Natural killer cell (primary cell): ENCODE data around the gene MBP. TPM values are rescaled to one million over a fixed set of nuclear protein-coding genes. Genes with fewer than 3 reads are reported as not detected.
A peak's percentile ranks its signal among the peaks of the same experiment; 100 is the strongest.

Experiments used
- ATAC-seq, 3 donors: fragments of 150-1000 bp in 2 of 3; fragments of 200-7000 bp in 1 of 3; cut with Tn5 transposase; 1 replicate in 1 of 3; 2 replicates in 2 of 3; pipeline ENCODE4 v1.10.0; 2021; ENCODE audit warnings: mild to moderate bottlenecking in 2 of 3, moderate library complexity in 2 of 3
- DNase-seq, 2 donors: peaks; one replicate each; pipeline versions ENCODE4 v3.0.0 to v3.0.0-alpha.2; 2013 to 2021; ENCODE audit warnings: mixed read lengths in 1 of 2
- H3K27ac ChIP-seq: one replicate; pipeline ENCODE4 v1.5.1; 2013; ENCODE audit warnings: mild to moderate bottlenecking, low read length
- H3K27me3 ChIP-seq: one replicate; pipeline ENCODE4 v1.6.1; 2013; ENCODE audit warnings: low read length; ENCODE audit not compliant: control insufficient read depth, insufficient read depth
- H3K36me3 ChIP-seq: one replicate; pipeline ENCODE4 v1.6.1; 2013; ENCODE audit warnings: low read length; ENCODE audit not compliant: control insufficient read depth, insufficient read depth
- H3K4me1 ChIP-seq: one replicate; pipeline ENCODE4 v1.6.1; 2013; ENCODE audit warnings: low read length; ENCODE audit not compliant: control insufficient read depth, insufficient read depth
- H3K4me3 ChIP-seq: one replicate; pipeline ENCODE4 v1.5.1; 2013; ENCODE audit warnings: low read length
- H3K9me3 ChIP-seq: one replicate; pipeline ENCODE4 v1.6.1; 2013; ENCODE audit warnings: low read length; ENCODE audit not compliant: control insufficient read depth, insufficient read depth
- H3K27ac Mint-ChIP-seq, 2 donors: one replicate each; pipeline ENCODE4 v1.8.0; 2022; ENCODE audit warnings: mild to moderate bottlenecking in 2 of 2, mixed read lengths in 2 of 2, moderate library complexity in 1 of 2
- H3K27me3 Mint-ChIP-seq, 2 donors: one replicate each; pipeline ENCODE4 v1.8.0; 2022; ENCODE audit warnings: low read depth in 2 of 2, mixed read lengths in 2 of 2
- H3K36me3 Mint-ChIP-seq: one replicate; pipeline ENCODE4 v1.8.0; 2022; ENCODE audit warnings: mixed read lengths
- H3K4me1 Mint-ChIP-seq, 2 donors: one replicate each; pipeline ENCODE4 v1.8.0; 2022; ENCODE audit warnings: mixed read lengths in 2 of 2
- H3K4me3 Mint-ChIP-seq: one replicate; pipeline ENCODE4 v1.8.0; 2022; ENCODE audit warnings: mild to moderate bottlenecking, moderate library complexity, mixed read lengths
- H3K9me3 Mint-ChIP-seq, 2 donors: one replicate each; pipeline ENCODE4 v1.8.0; 2022; ENCODE audit warnings: mixed read lengths in 2 of 2
- WGBS: methylation state at CpG from one replicate; pipeline ENCODE4 v1.1.7; 2013; ENCODE audit warnings: missing lambda C conversion rate; ENCODE audit not compliant: insufficient coverage; 5-methylcytosine and 5-hydroxymethylcytosine counted together
- intact Hi-C: fragments of 100-400 bp; cut with micrococcal nuclease; formaldehyde crosslinking; loops from one replicate; pipeline ENCODE4 v1.14.2; 2022
- total RNA-seq, 4 donors: library from RNA; stranded (reverse); fragments of 120-200 nt in 1 of 4; gene quantifications; one replicate each; pipeline versions ENCODE4 v1.2.3 to v1.2.4, GENCODE V29; 2013 to 2022
- TF ChIP-seq, protein P1 (sequence below): fragments of 200-600 bp; IDR thresholded peaks from one replicate; pipeline ENCODE4 v1.8.0; 2022; ENCODE audit warnings: antibody characterized with exemption

MBP gene
- total RNA-seq, 3 donors from 2014 or later (not counting 1 experiment from before 2014, with no cell fraction given) = 183 to 344 (median 325) TPM

DNA sequence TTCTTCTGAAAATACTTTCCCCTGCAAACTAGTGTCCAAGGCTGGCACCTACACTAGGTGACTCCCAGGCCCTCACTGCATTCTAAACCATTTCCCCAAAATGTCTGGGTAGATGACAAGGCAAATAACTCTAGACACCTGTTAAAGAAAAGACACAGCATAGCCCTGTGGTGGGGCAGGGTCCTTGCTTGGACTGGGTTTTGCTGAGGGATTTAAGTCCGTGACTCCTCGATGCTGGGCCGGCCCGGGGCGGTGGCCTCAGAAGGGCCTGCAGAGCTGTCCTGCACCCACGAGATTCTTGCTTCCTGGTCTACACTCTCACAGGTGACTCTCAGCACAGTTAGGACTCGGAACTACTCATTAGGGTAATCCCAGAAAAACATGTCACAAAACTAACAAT is 55.2 kb downstream of the MBP start:
- TF ChIP-seq, protein P1, sequence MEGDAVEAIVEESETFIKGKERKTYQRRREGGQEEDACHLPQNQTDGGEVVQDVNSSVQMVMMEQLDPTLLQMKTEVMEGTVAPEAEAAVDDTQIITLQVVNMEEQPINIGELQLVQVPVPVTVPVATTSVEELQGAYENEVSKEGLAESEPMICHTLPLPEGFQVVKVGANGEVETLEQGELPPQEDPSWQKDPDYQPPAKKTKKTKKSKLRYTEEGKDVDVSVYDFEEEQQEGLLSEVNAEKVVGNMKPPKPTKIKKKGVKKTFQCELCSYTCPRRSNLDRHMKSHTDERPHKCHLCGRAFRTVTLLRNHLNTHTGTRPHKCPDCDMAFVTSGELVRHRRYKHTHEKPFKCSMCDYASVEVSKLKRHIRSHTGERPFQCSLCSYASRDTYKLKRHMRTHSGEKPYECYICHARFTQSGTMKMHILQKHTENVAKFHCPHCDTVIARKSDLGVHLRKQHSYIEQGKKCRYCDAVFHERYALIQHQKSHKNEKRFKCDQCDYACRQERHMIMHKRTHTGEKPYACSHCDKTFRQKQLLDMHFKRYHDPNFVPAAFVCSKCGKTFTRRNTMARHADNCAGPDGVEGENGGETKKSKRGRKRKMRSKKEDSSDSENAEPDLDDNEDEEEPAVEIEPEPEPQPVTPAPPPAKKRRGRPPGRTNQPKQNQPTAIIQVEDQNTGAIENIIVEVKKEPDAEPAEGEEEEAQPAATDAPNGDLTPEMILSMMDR = no peak
- peak in 1 of 2 donors; percentile 12 for DNase-seq
- H3K27ac Mint-ChIP-seq = peak overlapping the region; percentile 94 to 98
- no peak overlapping the region for H3K4me3 ChIP-seq
- no peak for ATAC-seq
- peaks cover 18% of the 10 kb centered on the region for H3K36me3 ChIP-seq
- H3K27me3 ChIP-seq = no peaks in the 10 kb centered on the region
- H3K9me3 ChIP-seq = no peaks in the 10 kb centered on the region
- H3K4me1 ChIP-seq = peaks cover 86% of the 10 kb centered on the region
- peak overlapping the region; percentile 45 for H3K4me3 Mint-ChIP-seq
- no peaks in the 10 kb centered on the region for H3K9me3 Mint-ChIP-seq
- no peaks in the 10 kb centered on the region for H3K27me3 Mint-ChIP-seq
- H3K27ac ChIP-seq = no peak overlapping the region
- 88% methylated on average over 7 of the region's 7 CpGs for WGBS
- peaks cover 85 to 92% of the 10 kb centered on the region in 2 donors for H3K4me1 Mint-ChIP-seq
- H3K36me3 Mint-ChIP-seq = no peaks in the 10 kb centered on the region
- intact Hi-C loops = no loop called here

DNA sequence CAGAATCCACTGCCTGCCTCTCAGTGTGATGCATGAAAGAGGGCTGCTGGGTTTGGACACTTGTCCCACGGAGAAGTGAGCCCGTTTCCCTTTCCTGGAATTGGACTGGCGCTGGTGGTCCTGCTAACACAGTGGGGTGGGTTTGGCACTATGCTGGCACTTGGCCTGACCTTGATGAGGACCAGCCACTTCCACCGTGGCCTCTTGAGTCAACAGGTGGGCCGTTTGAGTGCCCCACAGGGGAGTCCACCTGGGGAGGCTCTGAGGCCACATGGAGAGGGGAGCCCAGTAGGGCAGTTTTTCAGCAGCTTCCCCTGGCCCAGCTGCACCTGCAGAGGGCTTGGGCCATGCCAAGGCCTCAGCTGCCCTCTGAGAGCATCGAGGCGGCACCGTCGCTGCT is 56.5 kb downstream of the MBP start:
- Histone ChIP-seq H3K27ac (no peak overlapping the region), H3K4me1 (peaks cover 92% of the 10 kb centered on the region), H3K4me3 (no peak overlapping the region), H3K36me3 (peaks cover 18% of the 10 kb centered on the region), H3K27me3 (no peaks in the 10 kb centered on the region), H3K9me3 (no peaks in the 10 kb centered on the region)
- H3K27ac Mint-ChIP-seq = peak overlapping the region; percentile 94 to 98
- TF ChIP-seq, protein P1 = no peak
- no peaks in the 10 kb centered on the region for H3K36me3 Mint-ChIP-seq
- no peak for DNase-seq
- WGBS = 83% methylated on average over 9 of the region's 9 CpGs
- no peaks in the 10 kb centered on the region for H3K27me3 Mint-ChIP-seq
- no peak for ATAC-seq
- no peak overlapping the region for H3K4me3 Mint-ChIP-seq
- no peaks in the 10 kb centered on the region for H3K9me3 Mint-ChIP-seq
- intact Hi-C loops = no loop called here
- peaks cover 87 to 92% of the 10 kb centered on the region in 2 donors for H3K4me1 Mint-ChIP-seq

DNA sequence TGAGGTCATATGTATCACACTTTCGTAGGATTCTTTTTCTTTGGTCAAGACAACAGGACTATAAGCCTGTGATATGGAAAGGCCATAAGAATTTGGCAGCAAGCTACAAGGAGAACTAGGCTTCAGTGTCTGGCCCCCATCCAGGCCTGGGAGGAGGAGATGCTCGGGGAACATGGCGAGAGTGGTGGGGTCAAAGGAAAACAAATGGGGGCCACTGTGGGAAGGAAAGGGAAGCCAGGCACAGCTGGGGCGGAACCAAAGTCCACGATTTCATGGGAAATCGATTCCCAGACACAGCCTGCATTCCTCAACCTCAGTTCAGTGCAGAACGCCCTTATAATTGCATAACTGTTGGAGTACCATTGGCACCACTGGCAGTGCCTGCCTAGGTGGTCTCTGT is 58.2 kb downstream of the MBP start:
- intact Hi-C loops = loop anchor here (1.0 kb wide), 1 partner anchor 9 kb away; no protein-coding TSS in a partner anchor
- Mint-ChIP-seq H3K36me3 (no peaks in the 10 kb centered on the region), H3K9me3 (no peaks in the 10 kb centered on the region), H3K27me3 (no peaks in the 10 kb centered on the region), H3K27ac (peak overlapping the region; percentile 94 to 98), H3K4me1 (peaks cover 90 to 95% of the 10 kb centered on the region in 2 donors), H3K4me3 (peak overlapping the region; percentile 70)
- TF ChIP-seq, protein P1 = no peak
- H3K4me1 ChIP-seq = peaks cover 95% of the 10 kb centered on the region
- H3K36me3 ChIP-seq = peaks cover 27% of the 10 kb centered on the region
- no peaks in the 10 kb centered on the region for H3K9me3 ChIP-seq
- DNase-seq = no peak
- ATAC-seq = no peak
- no peak overlapping the region for H3K4me3 ChIP-seq
- no peaks in the 10 kb centered on the region for H3K27me3 ChIP-seq
- peak overlapping the region; percentile 93 for H3K27ac ChIP-seq
- 82% methylated on average over 7 of the region's 7 CpGs for WGBS
